Neural cell (in vitro differentiated cells): ENCODE measurements around the gene RASGRP4.

Experiments
- EP300 ChIP-seq: fragments of 450-650 bp; conservative IDR thresholded peaks from 2 replicates; pipeline ENCODE4 v1.6.1; 2014; ENCODE audit warnings: antibody characterized with exemption, mild to moderate bottlenecking, moderate library complexity; ENCODE audit not compliant: poor library complexity, severe bottlenecking
- EZH2 ChIP-seq: fragments of 200-600, 300-800 bp; shearing (Covaris generic), sonication (generic); IDR thresholded peaks from 2 replicates; pipeline ENCODE4 v1.6.1; 2014; ENCODE audit warnings: antibody characterized with exemption, low read length, borderline replicate concordance, mild to moderate bottlenecking; ENCODE audit not compliant: insufficient read depth, poor library complexity, severe bottlenecking
- POLR2AphosphoS5 ChIP-seq: IDR thresholded peaks from 2 replicates; pipeline ENCODE4 v1.6.1; 2012
- RAD21 ChIP-seq: fragments of 450-650 bp; conservative IDR thresholded peaks from 2 replicates; pipeline ENCODE4 v1.6.1; 2014; ENCODE audit warnings: antibody characterized with exemption, mild to moderate bottlenecking, moderate library complexity
- SMC3 ChIP-seq: fragments of 450-650 bp; conservative IDR thresholded peaks from 2 replicates; pipeline ENCODE4 v1.6.1; 2014; ENCODE audit warnings: antibody characterized with exemption, mild to moderate bottlenecking, moderate library complexity; ENCODE audit not compliant: poor library complexity
- TAF1 ChIP-seq: IDR thresholded peaks from 2 replicates; pipeline ENCODE4 v1.6.1; 2012; ENCODE audit warnings: low read depth
- TF ChIP-seq, protein P1 (sequence below): IDR thresholded peaks from 2 replicates; pipeline ENCODE4 v1.6.1; 2012; ENCODE audit warnings: borderline replicate concordance
- TF ChIP-seq, protein P2 (sequence below): fragments of 450-650 bp; IDR thresholded peaks from 2 replicates; pipeline ENCODE4 v1.5.1; 2014; ENCODE audit warnings: antibody characterized with exemption, mild to moderate bottlenecking, moderate library complexity; ENCODE audit not compliant: poor library complexity, severe bottlenecking

DNA sequence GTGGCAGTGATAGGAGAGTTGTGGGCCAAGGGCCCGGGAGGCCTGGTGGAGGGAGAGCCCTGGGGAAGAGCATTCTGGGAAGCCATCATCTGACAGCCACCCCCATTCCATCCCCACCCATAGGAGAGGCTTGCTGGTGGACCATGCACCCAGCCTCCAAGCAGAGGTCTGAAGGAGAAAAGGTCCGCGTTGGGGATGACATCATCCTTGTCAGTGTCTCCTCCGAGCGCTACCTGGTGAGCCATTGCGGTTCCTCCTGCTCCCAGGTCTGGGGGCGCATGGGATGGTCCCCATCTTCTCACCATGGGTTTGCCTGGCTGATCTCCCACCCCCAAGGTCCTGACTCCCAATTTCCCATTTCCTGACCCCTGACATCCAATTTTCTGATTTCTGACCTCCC lies 18.0 kb upstream of the RASGRP4 start:
- TF ChIP-seq, protein P1, sequence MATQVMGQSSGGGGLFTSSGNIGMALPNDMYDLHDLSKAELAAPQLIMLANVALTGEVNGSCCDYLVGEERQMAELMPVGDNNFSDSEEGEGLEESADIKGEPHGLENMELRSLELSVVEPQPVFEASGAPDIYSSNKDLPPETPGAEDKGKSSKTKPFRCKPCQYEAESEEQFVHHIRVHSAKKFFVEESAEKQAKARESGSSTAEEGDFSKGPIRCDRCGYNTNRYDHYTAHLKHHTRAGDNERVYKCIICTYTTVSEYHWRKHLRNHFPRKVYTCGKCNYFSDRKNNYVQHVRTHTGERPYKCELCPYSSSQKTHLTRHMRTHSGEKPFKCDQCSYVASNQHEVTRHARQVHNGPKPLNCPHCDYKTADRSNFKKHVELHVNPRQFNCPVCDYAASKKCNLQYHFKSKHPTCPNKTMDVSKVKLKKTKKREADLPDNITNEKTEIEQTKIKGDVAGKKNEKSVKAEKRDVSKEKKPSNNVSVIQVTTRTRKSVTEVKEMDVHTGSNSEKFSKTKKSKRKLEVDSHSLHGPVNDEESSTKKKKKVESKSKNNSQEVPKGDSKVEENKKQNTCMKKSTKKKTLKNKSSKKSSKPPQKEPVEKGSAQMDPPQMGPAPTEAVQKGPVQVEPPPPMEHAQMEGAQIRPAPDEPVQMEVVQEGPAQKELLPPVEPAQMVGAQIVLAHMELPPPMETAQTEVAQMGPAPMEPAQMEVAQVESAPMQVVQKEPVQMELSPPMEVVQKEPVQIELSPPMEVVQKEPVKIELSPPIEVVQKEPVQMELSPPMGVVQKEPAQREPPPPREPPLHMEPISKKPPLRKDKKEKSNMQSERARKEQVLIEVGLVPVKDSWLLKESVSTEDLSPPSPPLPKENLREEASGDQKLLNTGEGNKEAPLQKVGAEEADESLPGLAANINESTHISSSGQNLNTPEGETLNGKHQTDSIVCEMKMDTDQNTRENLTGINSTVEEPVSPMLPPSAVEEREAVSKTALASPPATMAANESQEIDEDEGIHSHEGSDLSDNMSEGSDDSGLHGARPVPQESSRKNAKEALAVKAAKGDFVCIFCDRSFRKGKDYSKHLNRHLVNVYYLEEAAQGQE, result no peak
- TF ChIP-seq, protein P2, sequence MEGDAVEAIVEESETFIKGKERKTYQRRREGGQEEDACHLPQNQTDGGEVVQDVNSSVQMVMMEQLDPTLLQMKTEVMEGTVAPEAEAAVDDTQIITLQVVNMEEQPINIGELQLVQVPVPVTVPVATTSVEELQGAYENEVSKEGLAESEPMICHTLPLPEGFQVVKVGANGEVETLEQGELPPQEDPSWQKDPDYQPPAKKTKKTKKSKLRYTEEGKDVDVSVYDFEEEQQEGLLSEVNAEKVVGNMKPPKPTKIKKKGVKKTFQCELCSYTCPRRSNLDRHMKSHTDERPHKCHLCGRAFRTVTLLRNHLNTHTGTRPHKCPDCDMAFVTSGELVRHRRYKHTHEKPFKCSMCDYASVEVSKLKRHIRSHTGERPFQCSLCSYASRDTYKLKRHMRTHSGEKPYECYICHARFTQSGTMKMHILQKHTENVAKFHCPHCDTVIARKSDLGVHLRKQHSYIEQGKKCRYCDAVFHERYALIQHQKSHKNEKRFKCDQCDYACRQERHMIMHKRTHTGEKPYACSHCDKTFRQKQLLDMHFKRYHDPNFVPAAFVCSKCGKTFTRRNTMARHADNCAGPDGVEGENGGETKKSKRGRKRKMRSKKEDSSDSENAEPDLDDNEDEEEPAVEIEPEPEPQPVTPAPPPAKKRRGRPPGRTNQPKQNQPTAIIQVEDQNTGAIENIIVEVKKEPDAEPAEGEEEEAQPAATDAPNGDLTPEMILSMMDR, result no peak
- TF ChIP-seq TAF1 (no peak), POLR2AphosphoS5 (no peak), EZH2 (no peak), EP300 (no peak), RAD21 (no peak), SMC3 (no peak)
